ENCODE results near the gene VAV2. TPM values are rescaled to one million over a fixed set of nuclear protein-coding genes. Genes with fewer than 3 reads are reported as not detected.

VAV2 gene
- total RNA-seq, 2 donors from 2014 or later = 3.4 to 6.0 TPM

DNA sequence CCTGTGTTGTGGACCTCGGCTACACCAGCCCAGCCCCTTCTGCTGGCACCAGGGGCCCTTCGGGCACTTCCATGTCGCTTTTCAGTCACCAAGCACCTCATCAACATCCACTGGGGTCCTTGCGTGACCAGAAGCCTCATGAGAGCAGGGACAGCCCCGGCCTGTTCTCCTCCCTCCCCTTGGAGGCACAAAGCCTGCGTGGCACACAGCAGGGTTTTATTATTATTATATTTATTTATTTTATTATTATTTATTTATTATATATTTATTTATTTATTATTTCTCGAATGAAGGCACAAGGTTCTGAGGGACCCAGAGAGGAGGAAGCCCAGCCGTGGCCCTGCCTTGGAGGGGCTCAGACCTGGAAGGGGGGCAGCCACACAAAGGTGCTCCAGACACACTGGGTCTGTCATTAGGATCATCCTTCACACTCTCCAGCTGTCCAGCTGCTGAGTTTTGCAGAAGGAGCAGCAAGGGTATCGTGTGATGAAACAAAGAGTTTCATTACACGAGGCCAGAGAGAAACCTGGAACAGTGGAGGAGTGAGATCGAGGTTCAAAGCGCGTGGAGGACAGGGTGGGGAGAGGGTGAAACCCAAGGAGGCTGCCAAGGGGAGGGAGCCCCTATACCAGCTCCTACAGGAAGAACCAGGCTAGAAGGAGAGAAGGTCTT lies 5.2 kb downstream of the VAV2 start:
- no peak overlapping the region for H3K4me3 ChIP-seq
- TF ChIP-seq, protein P1, sequence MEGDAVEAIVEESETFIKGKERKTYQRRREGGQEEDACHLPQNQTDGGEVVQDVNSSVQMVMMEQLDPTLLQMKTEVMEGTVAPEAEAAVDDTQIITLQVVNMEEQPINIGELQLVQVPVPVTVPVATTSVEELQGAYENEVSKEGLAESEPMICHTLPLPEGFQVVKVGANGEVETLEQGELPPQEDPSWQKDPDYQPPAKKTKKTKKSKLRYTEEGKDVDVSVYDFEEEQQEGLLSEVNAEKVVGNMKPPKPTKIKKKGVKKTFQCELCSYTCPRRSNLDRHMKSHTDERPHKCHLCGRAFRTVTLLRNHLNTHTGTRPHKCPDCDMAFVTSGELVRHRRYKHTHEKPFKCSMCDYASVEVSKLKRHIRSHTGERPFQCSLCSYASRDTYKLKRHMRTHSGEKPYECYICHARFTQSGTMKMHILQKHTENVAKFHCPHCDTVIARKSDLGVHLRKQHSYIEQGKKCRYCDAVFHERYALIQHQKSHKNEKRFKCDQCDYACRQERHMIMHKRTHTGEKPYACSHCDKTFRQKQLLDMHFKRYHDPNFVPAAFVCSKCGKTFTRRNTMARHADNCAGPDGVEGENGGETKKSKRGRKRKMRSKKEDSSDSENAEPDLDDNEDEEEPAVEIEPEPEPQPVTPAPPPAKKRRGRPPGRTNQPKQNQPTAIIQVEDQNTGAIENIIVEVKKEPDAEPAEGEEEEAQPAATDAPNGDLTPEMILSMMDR (IDR thresholded peaks at IDR 0.05) = no peak
- no peaks in the 10 kb centered on the region for H3K27me3 ChIP-seq
- H3K27ac ChIP-seq = no peak overlapping the region
- H3K9me3 ChIP-seq = no peaks in the 10 kb centered on the region
- peaks cover 0 to 22% of the 10 kb centered on the region in 2 donors for H3K4me1 ChIP-seq
- DNase-seq (ENCODE audit: low spot score) = no peak
- H3K36me3 ChIP-seq = no peaks in the 10 kb centered on the region

DNA sequence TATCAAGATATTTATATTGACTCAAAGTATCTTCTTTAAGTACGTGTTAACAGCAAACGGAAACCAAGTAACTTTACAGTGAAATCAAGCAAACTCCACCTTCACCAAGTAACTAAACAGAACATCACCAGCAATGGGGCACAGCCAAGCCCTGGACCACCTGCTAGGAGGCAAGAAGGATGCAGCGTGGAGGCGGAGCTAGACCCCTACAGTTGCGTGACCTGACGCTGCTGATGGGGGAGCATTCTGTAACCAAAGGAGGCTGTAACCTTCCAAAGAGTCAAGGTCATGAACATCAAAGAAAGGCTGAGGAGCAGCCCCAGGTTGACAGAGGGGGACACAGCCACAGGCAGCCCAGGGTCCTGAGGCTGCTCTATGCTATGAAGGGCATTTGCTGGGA lies 6.1 kb downstream of the VAV2 start:
- Histone ChIP-seq H3K36me3 (no peaks in the 10 kb centered on the region), H3K27ac (no peak overlapping the region), H3K27me3 (no peaks in the 10 kb centered on the region), H3K4me3 (no peak overlapping the region), H3K4me1 (peaks cover 0 to 15% of the 10 kb centered on the region in 2 donors), H3K9me3 (no peaks in the 10 kb centered on the region)
- TF ChIP-seq, protein P1 (IDR thresholded peaks at IDR 0.05) = no peak
- DNase-seq (ENCODE audit: low spot score) = no peak

DNA sequence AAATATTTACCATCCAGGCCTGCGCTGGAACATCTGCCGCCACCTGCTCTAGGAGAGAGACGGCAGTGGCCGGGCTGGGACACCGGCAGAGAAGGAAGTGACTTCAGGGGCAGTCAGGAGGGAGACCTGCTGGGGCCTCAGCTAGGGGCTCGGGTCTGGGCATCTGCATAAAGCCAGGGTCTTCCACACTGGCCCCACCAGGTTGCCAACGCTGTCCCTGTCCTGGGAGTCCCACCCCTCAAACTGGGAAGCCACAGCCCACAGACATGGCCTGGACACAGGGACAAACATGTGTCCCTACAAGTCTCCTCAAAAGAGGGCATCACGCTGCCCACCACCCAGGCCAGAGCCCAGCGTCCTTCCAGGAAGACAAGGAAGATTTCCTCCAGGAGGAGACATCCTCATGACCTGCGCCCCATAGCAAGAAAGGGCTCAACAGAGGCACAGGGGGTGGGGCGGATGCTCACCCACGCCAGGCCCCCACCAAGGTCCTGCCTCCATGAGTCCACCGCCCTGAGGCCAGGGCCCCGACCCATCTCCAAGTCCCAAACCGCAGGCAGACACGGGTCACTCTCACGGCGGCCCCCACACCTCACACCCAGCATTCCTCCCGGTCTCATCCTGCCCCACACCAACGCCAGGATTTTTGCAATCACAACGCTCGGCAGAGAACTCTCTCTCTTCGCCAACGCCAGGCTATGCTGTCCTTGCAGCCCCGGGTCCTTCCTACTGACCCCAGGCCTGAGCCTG lies 9.0 kb downstream of the VAV2 start:
- Histone ChIP-seq H3K36me3 (no peaks in the 10 kb centered on the region), H3K27me3 (no peaks in the 10 kb centered on the region), H3K4me1 (peaks cover 0 to 17% of the 10 kb centered on the region in 2 donors), H3K9me3 (no peaks in the 10 kb centered on the region), H3K27ac (no peak overlapping the region), H3K4me3 (no peak overlapping the region)
- TF ChIP-seq, protein P1 (IDR thresholded peaks at IDR 0.05) = no peak
- DNase-seq (ENCODE audit: low spot score) = no peak

DNA sequence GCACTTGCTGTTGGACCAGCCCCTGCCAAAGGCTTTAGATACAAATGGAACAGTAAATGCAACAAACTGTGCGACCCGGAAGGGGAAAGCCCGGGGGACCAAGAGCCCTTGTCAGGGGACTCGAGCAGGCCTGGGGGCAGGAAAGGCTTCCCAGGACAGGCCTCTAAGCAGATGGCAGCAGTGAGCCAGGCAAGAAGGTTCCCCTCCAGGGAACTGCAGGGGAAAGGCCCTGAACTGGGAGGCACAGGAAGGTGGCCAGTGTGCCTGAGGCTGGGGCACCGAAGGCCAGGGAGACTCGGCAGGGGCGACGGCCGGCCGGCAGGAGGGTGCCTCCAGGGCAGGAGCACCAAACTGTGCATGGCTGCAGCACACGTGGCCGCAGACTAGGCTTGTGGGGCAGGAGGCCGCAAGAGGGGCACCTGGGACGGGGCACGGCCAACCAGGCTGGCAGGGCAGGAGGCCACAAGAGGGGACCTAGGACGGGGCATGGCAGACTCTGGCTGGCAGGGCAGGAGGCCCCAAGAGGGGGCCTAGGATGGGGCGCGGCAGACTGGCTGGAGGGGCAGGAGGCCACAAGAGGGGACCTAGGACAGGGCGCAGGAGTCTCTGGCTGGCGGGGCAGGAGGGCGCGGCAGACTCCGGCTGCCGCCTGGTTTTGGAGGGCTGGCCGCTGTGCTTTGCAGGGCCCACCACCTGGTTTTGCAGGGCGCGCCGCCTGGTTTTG lies 10.0 kb downstream of the VAV2 start:
- Histone ChIP-seq H3K27ac (no peak overlapping the region), H3K4me1 (peaks cover 0 to 17% of the 10 kb centered on the region in 2 donors), H3K4me3 (no peak overlapping the region), H3K9me3 (no peaks in the 10 kb centered on the region), H3K36me3 (no peaks in the 10 kb centered on the region), H3K27me3 (no peaks in the 10 kb centered on the region)
- DNase-seq (ENCODE audit: low spot score) = no peak
- TF ChIP-seq, protein P1 (IDR thresholded peaks at IDR 0.05) = no peak

DNA sequence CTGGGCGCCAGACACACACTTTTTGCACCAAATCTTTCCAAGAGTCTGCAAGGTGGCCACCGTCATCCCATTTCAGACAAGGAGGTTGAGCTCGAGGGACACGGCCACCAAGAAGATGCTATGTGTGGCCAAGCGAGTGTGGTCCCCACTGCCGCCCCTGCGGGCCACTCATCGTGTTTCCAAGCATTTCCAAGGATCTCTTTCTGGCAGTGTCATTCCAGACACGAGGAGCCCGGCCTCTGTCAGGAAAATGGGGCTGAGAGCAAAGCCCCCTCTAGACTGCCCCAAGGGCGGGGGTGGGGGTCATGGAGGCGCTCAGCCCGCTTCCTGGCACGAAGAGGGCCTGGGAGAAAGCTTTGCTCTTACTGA lies 10.6 kb downstream of the VAV2 start:
- TF ChIP-seq, protein P1 (IDR thresholded peaks at IDR 0.05) = no peak
- Histone ChIP-seq H3K9me3 (no peaks in the 10 kb centered on the region), H3K27me3 (no peaks in the 10 kb centered on the region), H3K4me3 (no peak overlapping the region), H3K27ac (no peak overlapping the region), H3K36me3 (no peaks in the 10 kb centered on the region), H3K4me1 (peaks cover 0 to 17% of the 10 kb centered on the region in 2 donors)
- no peak for DNase-seq (ENCODE audit: low spot score)
